GM15510 (cell line): ENCODE results near the gene FNDC3B.
A peak's percentile ranks its signal among the peaks of the same experiment; 100 is the strongest.

Source experiments
- POLR2A ChIP-seq: IDR thresholded peaks from 3 replicates; pipeline ENCODE4 v1.6.1; 2011; ENCODE audit warnings: borderline replicate concordance; ENCODE audit not compliant: insufficient read length; ENCODE audit errors: extremely low read depth

FNDC3B gene

GRCh38 chr3:172087602-172088580, 48.5 kb downstream of the FNDC3B start:
- TF ChIP-seq POLR2A, result no peak

- TF ChIP-seq POLR2A, result no peak
These were observed 49.9 kb downstream of the FNDC3B start for GRCh38 chr3:172089250-172089649.

DNA sequence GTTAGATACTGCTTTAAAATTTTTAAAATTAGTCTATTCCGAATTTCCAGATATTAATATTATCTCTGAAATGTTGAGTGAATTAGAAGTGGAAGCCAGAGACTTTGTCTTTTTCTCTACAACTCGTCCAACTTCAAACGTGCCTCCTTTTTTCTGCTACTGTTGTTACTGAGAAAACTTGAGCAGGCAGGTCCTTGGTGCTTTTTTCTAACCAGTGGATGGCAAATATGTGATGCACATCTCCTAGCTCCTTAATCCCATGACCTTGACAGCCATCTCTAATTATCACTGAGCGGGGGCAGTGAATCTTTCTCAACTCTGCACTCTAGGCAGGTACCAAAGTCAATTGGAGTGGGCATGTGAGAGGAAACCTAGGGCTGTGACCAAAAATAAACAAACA, 50.7 kb downstream of the FNDC3B start:
- no peak for TF ChIP-seq POLR2A

- TF ChIP-seq POLR2A, result no peak
These were observed 53.3 kb downstream of the FNDC3B start for GRCh38 chr3:172092658-172093057.

DNA sequence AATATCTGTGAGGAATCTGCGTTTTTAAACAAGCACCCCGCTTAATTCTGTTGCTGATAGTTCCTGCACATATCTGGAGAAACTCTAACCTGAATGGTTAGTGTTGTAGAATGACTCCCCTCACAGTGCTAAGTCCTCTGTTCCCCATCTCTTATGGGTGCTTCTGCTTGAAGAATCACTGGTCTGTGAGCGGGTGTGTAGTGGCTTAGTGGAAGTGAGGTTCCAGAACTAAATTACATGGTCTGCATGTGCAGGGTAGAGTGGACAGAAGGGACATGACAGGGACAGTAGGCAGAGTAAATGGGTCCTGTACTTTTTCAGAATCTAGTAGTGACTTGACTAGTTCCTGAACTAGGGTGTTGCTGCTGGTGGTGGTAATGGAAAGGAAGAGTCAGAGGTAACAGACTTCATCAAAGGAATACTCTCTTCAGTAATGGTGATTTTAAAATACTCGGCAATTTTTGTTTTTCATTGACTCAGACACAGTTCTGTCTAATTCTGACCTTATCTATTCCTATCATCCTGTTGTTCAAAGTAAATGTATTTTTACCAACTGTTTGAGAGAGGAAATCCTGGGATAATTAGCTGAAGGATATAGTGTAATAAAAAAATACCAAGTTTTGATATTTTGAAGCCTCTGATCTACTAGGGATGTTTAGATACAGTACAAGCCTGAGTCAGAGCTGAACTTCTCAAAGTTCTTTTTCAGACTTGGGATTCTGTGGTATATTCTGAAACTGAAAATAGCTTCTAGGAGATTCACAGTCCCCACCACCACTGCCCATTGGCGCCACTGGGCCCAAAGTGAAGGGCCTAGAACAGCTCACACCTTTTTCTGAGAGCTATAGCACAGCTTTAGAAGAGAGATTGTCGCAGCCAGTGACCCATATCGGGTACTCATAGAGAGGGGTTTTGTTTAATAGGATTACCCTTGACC, 55.5 kb downstream of the FNDC3B start:
- no peak for TF ChIP-seq POLR2A

DNA sequence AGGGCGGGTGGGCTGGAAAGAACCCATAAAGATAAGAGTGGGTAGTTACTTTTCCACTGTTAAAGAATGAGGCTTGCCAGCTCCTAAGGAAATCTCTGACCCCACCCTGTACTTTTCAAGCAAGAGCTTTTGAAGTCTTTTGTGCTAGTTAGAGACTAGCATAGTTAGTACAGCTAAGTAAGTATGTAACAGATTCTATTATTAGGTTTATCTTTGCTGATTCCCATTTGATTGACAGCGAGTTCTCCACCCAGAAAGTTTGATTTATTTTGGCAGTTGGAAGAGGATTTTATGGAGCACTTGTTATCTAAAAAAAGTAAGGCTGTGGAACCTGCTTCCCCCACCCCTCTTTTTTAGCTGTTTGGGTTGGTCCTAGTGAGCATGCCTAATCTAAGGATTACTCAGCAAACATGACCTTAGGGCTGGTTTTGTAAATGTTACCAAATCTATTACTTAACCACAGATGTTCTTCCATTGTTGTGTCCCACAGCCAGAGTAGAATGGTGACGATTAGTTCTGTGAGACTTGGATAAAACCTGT, 57.6 kb downstream of the FNDC3B start:
- TF ChIP-seq POLR2A, result no peak

- TF ChIP-seq POLR2A, result no peak
These were observed 58.2 kb downstream of the FNDC3B start for GRCh38 chr3:172097585-172097984.

GRCh38 chr3:172098698-172099494, 59.5 kb downstream of the FNDC3B start:
- no peak for TF ChIP-seq POLR2A

- no peak for TF ChIP-seq POLR2A
These were observed 60.1 kb downstream of the FNDC3B start for GRCh38 chr3:172099495-172099808.

- TF ChIP-seq POLR2A, result no peak
These were observed 61.1 kb downstream of the FNDC3B start for GRCh38 chr3:172100482-172100881.

GRCh38 chr3:172101107-172101506, 61.7 kb downstream of the FNDC3B start:
- no peak for TF ChIP-seq POLR2A

DNA sequence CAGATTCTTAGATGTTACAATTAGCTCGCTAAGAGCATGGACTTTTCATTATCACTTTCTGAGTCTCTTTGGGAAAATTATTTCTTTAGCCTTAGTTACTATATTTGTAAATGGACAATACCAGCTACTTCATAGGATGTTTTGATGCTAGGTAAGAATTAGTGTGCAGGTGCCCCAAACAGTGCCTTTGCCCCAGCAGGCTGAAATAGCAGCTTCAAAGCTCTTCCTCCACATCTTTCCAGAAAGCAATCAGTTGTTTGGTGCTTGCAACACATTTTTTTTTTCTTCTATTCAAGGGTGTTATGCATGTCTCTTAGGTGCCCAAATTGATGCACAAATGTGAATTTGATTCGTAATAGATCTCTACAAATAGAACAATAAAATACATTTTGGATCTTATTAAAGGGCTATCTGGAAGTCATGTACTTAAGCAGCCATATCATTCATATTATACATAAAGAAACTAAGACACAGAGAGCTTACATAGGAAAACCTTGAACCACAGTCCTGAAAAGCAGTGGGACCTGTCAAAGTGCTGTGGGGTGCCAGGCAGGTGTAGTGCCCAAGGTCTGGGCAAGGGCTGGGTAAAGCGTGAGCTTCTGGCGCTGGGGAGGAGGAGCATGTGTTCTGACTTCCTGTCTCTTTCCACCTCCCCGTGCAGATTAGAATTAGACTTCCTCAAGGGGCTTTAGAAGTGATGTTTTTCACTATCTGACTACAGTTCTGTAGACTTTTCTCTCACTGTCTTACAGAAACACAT, 62.9 kb downstream of the FNDC3B start:
- peak; percentile 23 for TF ChIP-seq POLR2A

GRCh38 chr3:172102883-172103310, 63.5 kb downstream of the FNDC3B start:
- no peak for TF ChIP-seq POLR2A

DNA sequence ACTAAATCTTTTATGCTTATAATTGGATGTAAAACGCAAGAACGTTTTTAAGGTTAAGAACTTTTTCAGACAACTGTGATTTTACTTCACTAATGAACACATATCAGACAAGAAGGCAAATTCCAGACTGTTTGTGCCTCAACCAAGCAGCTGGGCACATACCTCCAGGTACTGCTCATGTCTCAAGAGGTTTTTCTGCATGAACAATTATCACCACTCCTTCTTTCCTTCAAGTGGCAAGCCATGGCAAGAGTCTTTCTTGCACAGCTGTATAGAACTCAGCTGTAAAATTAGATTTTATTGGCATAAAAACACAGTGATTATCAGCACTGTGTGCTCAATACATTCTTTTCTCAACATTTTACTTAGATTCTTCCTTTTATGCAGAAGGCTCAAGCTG, 64.3 kb downstream of the FNDC3B start:
- no peak for TF ChIP-seq POLR2A

GRCh38 chr3:172104471-172105072, 65.2 kb downstream of the FNDC3B start:
- TF ChIP-seq POLR2A, result no peak
